Activated CD4-positive, alpha-beta T cell treated with anti-CD3 and anti-CD28 coated beads, Interleukin-2, amount 10 ng/mL, durations not matched to agents 7 days and 5 days (primary cell): ENCODE results near the gene RNF180. TPM values are rescaled to one million over a fixed set of nuclear protein-coding genes. Genes with fewer than 3 reads are reported as not detected.
"Not testable (repeated sequence)": the region's sequence is repeated elsewhere in the genome, so short reads cannot be mapped to it uniquely, and the experiment has no call there.

Experiments
- CTCF ChIA-PET: fragments of 350-600 bp; sonication (Branson Sonifier 250); formaldehyde crosslinking; loops from one replicate; lab custom pipeline; 2021; ENCODE audit warnings: antibody characterized with exemption; lab: Charles Lee
- POLR2A ChIA-PET: fragments of 350-600 bp; sonication (Branson Sonifier 250); formaldehyde crosslinking; loops from one replicate; lab custom pipeline; 2021; ENCODE audit warnings: antibody characterized with exemption; lab: Charles Lee
- DNase-seq: peaks from one replicate; pipeline ENCODE4 v3.0.0-alpha.2; 2020
- H3K27ac Mint-ChIP-seq: one replicate; pipeline ENCODE4 v1.8.0; 2021; ENCODE audit warnings: mild to moderate bottlenecking, moderate library complexity, mixed read lengths
- H3K27me3 Mint-ChIP-seq: one replicate; pipeline ENCODE4 v1.8.0; 2021; ENCODE audit warnings: mixed read lengths
- H3K36me3 Mint-ChIP-seq: one replicate; pipeline ENCODE4 v1.8.0; 2021; ENCODE audit warnings: low read depth, mixed read lengths
- H3K4me1 Mint-ChIP-seq: one replicate; pipeline ENCODE4 v1.8.0; 2021; ENCODE audit warnings: mixed read lengths
- H3K4me3 Mint-ChIP-seq: one replicate; pipeline ENCODE4 v1.8.0; 2021; ENCODE audit warnings: mild to moderate bottlenecking, moderate library complexity, mixed read lengths
- H3K9me3 Mint-ChIP-seq: one replicate; pipeline ENCODE4 v1.8.0; 2021; ENCODE audit warnings: mixed read lengths
- total RNA-seq, 2 experiments: library from RNA; stranded (reverse); gene quantifications; one replicate each; pipeline ENCODE4 v1.2.3, GENCODE V29; 2021

RNF180 gene
- total RNA-seq, 2 experiments from 2014 or later: not detected

DNA sequence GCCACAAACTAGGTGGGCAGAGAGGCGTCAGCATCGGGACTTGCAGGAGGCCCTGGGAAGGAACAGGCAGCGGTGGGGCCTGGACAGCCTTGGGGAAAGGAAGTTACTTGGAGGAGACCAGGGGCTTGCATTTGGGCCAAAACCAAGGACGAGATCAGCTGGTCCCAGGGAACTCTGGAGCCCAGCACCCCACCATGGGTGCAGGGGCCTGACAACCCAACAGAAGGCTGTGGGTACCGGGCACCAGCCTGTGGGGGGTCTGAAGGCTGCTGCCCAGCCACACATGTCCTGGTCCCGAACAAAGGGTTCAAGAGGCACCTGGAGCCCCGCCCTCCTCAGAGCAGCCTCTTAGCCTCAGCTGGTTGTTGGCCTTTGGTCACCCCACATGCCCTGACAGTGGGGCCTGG lies 61.5 kb downstream of the RNF180 start:
- H3K27ac Mint-ChIP-seq, H3K36me3 Mint-ChIP-seq, H3K27me3 Mint-ChIP-seq, H3K4me1 Mint-ChIP-seq, POLR2A ChIA-PET, H3K9me3 Mint-ChIP-seq, H3K4me3 Mint-ChIP-seq, DNase-seq: not testable (repeated sequence)
- CTCF ChIA-PET: interaction anchor here (0.6 kb wide), 1 partner anchor 10 kb away, joined by 5 read pairs; no protein-coding TSS in a partner anchor

DNA sequence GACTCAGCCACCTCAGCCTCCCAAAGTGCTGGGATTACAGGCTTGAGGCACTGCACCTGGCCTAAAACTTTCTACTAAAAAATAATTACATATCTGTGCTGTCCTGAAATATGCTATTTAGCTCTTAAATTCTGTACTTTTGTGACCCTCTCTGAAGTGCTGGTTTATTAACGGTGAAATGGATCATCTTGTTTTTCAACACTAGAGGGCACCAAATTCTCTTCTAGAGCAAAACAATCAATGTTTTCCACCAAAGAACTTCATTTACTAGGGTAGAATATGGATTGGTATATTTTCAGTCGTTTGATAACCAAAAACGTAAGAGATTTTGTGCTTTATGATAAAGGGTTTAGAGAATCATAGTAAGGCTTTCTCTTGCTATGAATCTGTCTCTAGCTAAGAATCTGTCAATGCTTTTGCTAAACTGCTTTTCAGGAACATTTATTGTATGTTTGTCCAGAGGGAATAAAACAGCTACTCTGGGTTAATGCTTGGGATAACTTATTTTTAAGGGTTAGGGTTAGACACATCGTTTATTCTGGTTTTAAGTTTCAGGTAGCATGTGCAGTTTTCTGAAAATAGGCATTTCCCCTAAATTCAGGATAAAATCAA lies 63.6 kb downstream of the RNF180 start:
- H3K4me1 Mint-ChIP-seq: no peaks in the 10 kb centered on the region
- H3K36me3 Mint-ChIP-seq: no peaks in the 10 kb centered on the region
- H3K9me3 Mint-ChIP-seq: no peaks in the 10 kb centered on the region
- H3K27me3 Mint-ChIP-seq: no peaks in the 10 kb centered on the region
- no peak overlapping the region for H3K4me3 Mint-ChIP-seq
- POLR2A ChIA-PET: no interaction called here
- no peak overlapping the region for H3K27ac Mint-ChIP-seq
- CTCF ChIA-PET: interaction anchor here (0.5 to 1.5 kb wide), 3 partner anchors 17 to 385 kb away, joined by 3 to 4 read pairs (median 3); no protein-coding TSS in a partner anchor
- DNase-seq: no peak

DNA sequence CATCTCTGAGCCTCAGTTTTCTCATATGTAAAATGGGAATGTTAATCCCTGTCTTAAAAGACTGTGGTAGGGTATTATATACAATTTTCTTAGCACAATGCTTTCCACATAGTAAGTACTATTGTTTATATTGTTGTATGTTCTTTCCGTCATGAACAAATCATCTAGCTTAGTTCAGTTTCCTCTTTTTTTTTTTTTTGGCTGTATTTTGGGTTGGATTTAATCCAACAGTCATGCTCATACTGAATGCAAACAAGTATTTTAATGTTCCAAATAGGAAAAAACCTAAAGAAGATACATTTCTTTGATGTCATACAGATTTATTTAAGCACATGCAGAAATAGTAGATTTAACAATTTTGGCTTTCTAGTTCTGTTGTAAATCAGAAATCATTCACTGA lies 95.1 kb downstream of the RNF180 start:
- H3K27ac Mint-ChIP-seq: no peak overlapping the region
- CTCF ChIA-PET: no interaction called here
- no peak for DNase-seq
- POLR2A ChIA-PET: no interaction called here
- no peaks in the 10 kb centered on the region for H3K4me1 Mint-ChIP-seq
- peaks cover 2% of the 10 kb centered on the region for H3K9me3 Mint-ChIP-seq
- no peaks in the 10 kb centered on the region for H3K27me3 Mint-ChIP-seq
- H3K4me3 Mint-ChIP-seq: no peak overlapping the region
- H3K36me3 Mint-ChIP-seq: no peaks in the 10 kb centered on the region

DNA sequence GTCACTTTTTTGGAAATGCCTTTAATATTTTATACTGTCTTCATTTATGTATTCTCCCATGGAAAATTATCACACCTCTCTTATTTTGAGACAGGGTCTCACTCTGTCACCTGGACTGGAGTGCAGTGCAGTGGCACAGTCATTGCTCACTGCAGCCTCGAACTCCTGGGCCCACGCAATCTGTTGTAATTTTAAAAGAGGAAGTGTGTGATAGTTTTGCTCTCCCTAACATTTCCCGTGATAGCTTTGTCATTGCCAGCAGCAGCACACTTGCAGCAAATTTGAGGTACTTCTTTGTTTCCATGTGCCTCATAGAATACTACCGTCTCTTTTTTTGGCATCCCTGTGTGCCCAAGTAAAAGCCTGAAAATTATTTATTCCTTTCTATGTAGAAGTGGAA lies 103.5 kb downstream of the RNF180 start:
- Mint-ChIP-seq H3K27ac (no peak overlapping the region), H3K4me3 (no peak overlapping the region), H3K27me3 (no peaks in the 10 kb centered on the region), H3K36me3 (no peaks in the 10 kb centered on the region), H3K4me1 (no peaks in the 10 kb centered on the region), H3K9me3 (no peaks in the 10 kb centered on the region)
- ChIA-PET CTCF (no interaction called here), POLR2A (no interaction called here)
- no peak for DNase-seq

DNA sequence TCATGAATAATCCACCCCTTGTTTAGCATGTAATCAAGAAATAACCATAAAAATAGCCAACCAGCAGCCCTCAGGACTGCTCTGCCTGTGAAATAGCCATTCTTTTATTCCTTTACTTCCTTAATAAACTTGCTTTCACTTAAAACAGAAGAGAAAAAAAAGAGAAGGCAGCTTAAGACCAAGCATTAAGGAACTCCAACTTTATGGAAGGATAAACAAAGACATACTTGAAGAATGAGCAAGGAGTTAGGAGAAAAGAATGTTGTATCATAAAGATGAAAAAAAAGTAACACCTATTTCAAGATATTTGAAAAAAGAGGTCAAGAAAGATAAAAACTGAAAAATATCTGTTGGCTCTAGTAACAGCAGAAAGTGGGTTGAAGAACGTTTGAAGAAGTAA lies 107.6 kb downstream of the RNF180 start:
- ChIA-PET POLR2A (no interaction called here), CTCF (no interaction called here)
- no peak overlapping the region for H3K4me3 Mint-ChIP-seq
- H3K27ac Mint-ChIP-seq: no peak overlapping the region
- no peaks in the 10 kb centered on the region for H3K36me3 Mint-ChIP-seq
- DNase-seq: no peak
- peaks cover under 1% of the 10 kb centered on the region for H3K9me3 Mint-ChIP-seq
- no peaks in the 10 kb centered on the region for H3K27me3 Mint-ChIP-seq
- no peaks in the 10 kb centered on the region for H3K4me1 Mint-ChIP-seq

DNA sequence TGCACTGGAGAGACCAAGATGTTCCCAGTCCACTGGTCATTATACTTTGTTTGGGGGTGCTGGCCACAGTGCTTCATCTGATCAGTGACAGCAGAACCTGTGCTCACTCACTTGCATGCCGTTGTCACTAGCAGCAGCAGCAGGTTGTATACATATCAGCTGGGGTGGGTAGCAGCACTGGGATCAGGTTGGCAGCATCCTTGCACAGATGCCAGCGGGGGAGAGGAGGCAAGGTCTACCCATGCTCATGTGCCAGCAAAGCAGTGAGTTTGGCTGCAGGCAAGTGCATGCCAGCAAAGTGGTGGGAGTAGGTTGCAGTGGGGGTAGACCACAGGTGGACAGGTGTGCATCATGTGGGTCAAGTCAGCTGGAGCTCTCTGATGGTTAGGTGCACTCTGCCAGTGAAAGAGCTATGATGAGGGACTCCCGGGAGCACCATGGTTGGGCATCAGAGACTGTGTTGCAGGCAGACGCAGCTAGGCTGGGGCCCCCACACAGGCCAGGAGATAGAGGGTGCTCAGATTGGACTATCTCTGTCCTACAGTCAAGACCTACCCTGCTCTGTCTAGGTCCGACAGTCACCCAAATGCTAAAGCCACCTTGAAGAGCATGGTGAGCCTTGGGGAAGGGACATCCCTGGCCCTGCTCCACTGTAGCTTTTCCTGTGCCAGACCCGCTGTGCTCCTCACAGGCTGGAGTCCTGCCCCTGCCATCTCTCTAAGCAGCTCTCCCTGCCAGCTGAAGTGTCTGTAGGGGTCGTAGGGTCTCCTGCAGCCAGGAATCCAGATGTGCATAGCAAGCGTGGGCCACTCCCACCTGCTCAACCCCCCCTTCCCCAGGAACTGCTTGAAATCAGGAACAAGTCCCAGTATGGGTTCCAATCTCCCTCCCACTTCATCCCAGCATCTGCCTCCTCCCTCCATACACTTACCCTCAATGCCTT lies 119.8 kb downstream of the RNF180 start:
- H3K4me3 Mint-ChIP-seq: no peak overlapping the region
- H3K4me1 Mint-ChIP-seq: no peaks in the 10 kb centered on the region
- H3K27ac Mint-ChIP-seq: no peak overlapping the region
- ChIA-PET POLR2A (no interaction called here), CTCF (no interaction called here)
- H3K27me3 Mint-ChIP-seq: no peaks in the 10 kb centered on the region
- no peak for DNase-seq
- H3K36me3 Mint-ChIP-seq: no peaks in the 10 kb centered on the region
- no peaks in the 10 kb centered on the region for H3K9me3 Mint-ChIP-seq

DNA sequence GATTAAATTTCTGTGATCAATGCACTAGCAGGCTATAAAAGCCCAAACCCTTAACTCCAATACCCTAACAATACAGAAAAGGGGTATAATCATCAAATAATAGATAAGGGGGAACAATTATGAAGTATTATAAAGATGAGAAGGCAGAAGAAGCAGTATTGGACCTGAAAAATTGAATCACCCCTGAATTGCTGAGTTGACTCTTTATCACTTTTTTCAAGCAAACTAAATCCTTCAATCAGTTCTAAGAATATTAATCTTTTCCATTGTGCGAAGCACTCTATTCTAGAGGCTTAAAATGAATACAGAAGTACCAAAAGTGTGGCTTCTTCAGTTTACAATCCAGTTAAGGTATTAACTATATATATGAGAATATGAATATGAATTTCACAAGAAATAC lies 120.7 kb downstream of the RNF180 start:
- Mint-ChIP-seq H3K36me3 (no peaks in the 10 kb centered on the region), H3K4me3 (no peak overlapping the region), H3K9me3 (no peaks in the 10 kb centered on the region)

DNA sequence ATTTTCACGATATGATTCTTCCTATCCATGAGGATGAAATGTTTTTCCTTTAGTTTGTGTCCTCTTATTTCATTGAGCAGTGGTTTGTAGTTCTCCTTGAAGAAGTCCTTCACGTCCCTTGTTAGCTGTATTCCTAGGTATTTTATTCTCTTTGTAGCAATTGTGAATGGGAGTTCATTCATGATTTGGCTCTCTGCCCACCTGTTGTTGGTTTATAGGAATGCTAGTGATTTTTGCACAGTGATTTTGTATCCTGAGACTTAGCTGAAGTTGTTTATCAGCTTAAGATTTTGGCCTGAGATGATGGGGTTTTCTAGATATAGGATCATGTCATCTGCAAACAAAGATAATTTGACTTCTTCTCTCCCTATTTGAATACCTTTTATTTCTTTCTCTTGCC lies 122.9 kb downstream of the RNF180 start:
- DNase-seq, H3K9me3 Mint-ChIP-seq, H3K27ac Mint-ChIP-seq, H3K36me3 Mint-ChIP-seq, H3K4me3 Mint-ChIP-seq, H3K4me1 Mint-ChIP-seq, H3K27me3 Mint-ChIP-seq, CTCF ChIA-PET, POLR2A ChIA-PET: not testable (repeated sequence)

More for the DNA sequence above, 120.7 kb downstream of the RNF180 start:
- no peak overlapping the region for H3K27ac Mint-ChIP-seq
- no peaks in the 10 kb centered on the region for H3K4me1 Mint-ChIP-seq
- no peak for DNase-seq
- ChIA-PET POLR2A (no interaction called here), CTCF (no interaction called here)
- no peaks in the 10 kb centered on the region for H3K27me3 Mint-ChIP-seq

DNA sequence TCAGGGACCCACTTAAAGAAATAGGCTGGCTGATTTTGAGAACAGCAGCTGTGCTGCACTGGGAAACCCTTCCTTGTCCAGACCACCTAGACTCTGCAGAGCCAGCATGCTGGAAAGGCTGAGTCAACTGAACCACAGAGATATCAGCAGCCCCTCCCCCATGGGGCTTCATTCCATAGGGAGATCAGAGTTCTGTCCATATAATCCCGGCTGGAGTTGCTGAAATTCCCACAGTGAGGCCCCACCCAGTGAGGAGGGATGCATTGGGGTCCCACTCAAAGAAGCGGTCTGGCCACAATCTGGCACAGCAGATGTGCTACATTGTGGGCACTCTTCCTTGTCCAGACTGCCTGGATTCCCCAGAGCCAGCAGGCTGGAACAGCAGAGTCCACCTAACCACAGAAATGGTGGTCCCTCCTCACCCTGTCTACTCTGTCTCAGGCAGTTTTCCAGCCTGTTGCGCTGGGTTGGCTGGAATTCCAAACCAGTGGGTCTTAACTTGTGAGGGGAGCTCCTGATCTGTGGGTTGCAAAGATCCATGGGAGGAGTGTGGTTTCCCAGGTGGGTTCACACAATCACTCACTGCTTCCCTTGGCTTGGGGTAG lies 127.1 kb downstream of the RNF180 start:
- H3K36me3 Mint-ChIP-seq: no peaks in the 10 kb centered on the region
- H3K27ac Mint-ChIP-seq: no peak overlapping the region
- H3K9me3 Mint-ChIP-seq: peaks cover 5% of the 10 kb centered on the region
- no peaks in the 10 kb centered on the region for H3K4me1 Mint-ChIP-seq
- no peak for DNase-seq
- ChIA-PET POLR2A (no interaction called here), CTCF (no interaction called here)
- H3K4me3 Mint-ChIP-seq: no peak overlapping the region
- H3K27me3 Mint-ChIP-seq: no peaks in the 10 kb centered on the region

DNA sequence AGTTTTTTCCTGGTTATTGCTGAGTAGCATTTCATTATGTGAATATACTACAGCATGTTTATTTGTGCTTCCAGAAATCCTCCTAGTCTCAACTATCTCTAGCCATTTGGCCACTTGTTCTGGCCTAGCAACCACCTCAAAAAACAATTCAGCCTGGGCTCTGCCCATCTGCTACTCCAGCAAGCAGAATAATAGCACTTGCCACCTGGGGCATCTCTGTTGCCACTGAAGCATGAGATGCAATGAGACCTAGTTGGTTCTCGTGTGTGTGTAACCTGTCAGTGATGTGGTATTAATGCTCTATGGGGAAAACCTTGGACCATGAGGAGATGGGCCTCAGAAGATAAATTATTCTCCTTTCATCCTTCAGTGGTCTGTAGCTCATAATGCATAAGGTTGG lies 129.5 kb downstream of the RNF180 start:
- no peaks in the 10 kb centered on the region for H3K36me3 Mint-ChIP-seq
- POLR2A ChIA-PET: no interaction called here
- no peaks in the 10 kb centered on the region for H3K4me1 Mint-ChIP-seq
- no peak overlapping the region for H3K27ac Mint-ChIP-seq
- DNase-seq: no peak
- H3K9me3 Mint-ChIP-seq: peaks cover 5% of the 10 kb centered on the region
- H3K27me3 Mint-ChIP-seq: no peaks in the 10 kb centered on the region
- CTCF ChIA-PET: no interaction called here
- no peak overlapping the region for H3K4me3 Mint-ChIP-seq

DNA sequence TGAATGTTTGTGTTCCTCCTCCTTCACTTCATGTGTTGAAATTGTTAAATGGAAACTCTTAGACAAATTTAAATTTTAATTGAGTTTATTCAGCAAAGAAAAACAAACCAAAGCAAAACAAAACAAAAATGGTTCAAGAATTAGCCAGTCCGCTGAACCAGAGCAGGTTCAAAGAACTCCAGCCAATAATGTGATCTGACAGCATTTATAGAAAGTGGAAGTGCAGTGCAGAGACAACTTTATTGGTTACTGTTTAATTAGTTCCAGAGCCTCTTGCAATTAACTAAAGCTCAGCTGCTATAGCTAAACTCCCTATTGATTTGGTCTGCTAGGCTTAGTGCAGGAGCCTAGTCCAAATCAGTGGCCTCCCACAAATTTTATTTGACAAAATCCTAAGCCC lies 132.9 kb downstream of the RNF180 start:
- no peak overlapping the region for H3K27ac Mint-ChIP-seq
- no peaks in the 10 kb centered on the region for H3K9me3 Mint-ChIP-seq
- no peaks in the 10 kb centered on the region for H3K4me1 Mint-ChIP-seq
- ChIA-PET POLR2A (no interaction called here), CTCF (no interaction called here)
- no peaks in the 10 kb centered on the region for H3K36me3 Mint-ChIP-seq
- H3K27me3 Mint-ChIP-seq: no peaks in the 10 kb centered on the region
- no peak for DNase-seq
- H3K4me3 Mint-ChIP-seq: no peak overlapping the region

DNA sequence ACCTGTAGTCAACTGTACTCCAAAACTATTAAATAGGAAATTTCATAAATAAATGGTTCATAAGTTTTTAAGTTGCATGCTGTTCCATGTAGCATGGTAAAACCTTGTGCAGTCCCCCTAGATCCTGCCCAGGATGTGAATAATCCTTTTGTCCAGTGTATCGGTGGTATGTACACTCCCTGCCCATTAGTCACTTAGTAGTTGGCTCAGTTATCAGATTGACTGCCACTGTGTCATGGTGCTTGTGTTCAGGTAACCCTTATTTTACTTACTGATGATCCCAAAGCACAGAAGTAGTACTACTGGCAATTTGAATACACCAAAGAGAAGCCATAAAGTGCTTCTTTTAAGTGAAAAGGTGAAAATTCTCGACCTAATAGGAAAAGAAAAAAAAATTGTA lies 134.2 kb downstream of the RNF180 start:
- H3K27me3 Mint-ChIP-seq: no peaks in the 10 kb centered on the region
- no peak overlapping the region for H3K27ac Mint-ChIP-seq
- DNase-seq: no peak
- H3K36me3 Mint-ChIP-seq: no peaks in the 10 kb centered on the region
- H3K9me3 Mint-ChIP-seq: no peaks in the 10 kb centered on the region
- H3K4me3 Mint-ChIP-seq: no peak overlapping the region
- CTCF ChIA-PET: no interaction called here
- POLR2A ChIA-PET: no interaction called here
- no peaks in the 10 kb centered on the region for H3K4me1 Mint-ChIP-seq

DNA sequence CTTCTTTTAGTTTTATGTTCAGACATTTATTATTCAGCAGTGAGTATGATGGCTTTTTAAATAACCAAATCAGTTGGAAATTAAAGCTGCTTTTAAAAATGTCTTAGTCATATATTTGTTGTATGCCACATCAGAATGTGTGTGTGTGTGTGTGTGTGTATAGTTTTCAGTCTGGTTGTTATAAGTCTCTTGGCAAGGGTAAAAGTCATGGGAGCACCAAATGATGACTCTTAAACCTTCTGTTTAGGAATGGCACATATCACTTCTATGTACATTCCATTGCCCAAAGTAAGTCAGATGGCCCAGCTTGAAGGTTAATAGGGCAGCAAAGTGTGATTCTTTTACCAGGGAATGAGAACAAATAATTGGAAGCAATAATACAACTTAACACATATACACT lies 135.9 kb downstream of the RNF180 start:
- CTCF ChIA-PET: no interaction called here
- Mint-ChIP-seq H3K9me3 (no peaks in the 10 kb centered on the region), H3K27me3 (no peaks in the 10 kb centered on the region), H3K36me3 (no peaks in the 10 kb centered on the region), H3K27ac (no peak overlapping the region), H3K4me1 (no peaks in the 10 kb centered on the region), H3K4me3 (no peak overlapping the region)
- POLR2A ChIA-PET: no interaction called here
- DNase-seq: no peak
